Right forelimb (tissue), 1 donor: ENCODE results near the gene DIP2B.

ENCODE experiments used
- DNase-seq: peaks from one replicate; pipeline ENCODE4 v3.0.0-alpha.2; 2018

DIP2B gene

DNA sequence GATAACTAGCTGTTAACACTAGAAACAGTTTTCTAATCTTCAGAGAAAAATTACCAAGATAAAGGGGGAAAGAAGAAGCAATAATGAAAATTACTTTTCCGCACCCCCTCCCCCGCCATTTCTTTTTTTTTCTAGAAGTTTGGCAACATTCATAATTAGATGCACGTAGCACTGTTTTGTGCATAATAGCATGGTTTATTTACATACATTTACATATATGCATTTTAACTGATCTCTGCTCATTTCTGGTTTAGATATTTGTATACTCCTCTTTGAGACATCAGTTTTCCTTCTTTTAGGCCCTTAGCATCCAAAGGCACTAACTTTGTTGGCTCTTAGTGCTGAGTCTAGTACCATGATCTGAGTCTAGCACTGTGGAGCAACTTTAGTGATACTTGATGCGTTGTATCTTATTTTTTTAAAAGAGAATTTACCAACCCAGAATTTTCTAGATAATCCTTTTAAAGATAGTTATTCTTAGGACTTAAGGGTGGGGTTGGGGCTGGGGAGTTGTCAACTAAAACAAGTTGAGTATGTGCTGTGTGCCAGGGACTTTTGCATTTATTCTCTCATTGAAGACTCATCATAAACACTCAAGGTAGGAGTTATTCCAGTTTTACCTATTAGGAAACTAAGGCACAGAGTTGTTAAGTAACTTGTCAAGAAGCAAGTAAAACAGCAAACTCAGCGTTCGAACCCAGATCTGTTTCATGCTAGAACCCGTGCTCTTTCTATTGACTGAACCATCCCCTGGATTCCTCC is 110.5 kb downstream of the DIP2B start:
- DNase-seq: no peak

DNA sequence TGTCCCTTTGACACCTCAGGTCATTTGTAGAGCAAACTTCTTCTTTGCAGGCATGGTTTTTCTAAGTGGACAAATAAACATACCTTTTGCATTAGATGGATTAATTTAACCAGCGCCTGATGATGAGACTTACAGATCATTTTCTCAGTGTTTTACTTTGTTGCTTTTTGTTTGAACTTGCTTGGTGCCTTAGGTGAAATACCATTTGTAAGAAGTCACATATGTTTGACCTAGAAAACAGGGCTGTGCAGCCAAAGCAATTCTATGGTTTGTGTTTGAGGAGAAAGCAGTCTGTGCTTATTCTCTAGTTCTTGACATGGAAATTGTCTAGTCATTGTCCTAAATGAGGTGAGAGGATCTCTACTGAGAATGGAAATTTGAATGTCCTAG is 111.1 kb downstream of the DIP2B start:
- no peak for DNase-seq

DNA sequence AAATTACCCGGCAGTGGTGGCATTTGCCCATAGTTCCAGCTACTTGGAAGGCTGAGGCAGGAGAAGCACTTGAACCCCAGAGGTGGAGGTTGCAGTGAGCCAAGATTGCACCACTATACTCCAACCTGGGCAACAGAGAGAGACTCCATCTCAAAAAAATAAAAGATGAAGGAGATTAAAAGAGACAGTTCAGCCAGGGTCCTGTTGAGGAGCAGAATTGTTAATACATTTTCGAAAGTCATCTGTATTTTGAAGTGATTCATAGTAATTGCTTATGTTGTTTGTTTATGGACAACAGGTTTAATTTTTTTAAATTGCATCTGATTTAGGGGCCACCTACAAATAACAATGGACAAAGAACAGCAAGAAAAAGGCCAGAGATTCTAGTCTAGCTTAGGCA is 112.9 kb downstream of the DIP2B start:
- DNase-seq: no peak

DNA sequence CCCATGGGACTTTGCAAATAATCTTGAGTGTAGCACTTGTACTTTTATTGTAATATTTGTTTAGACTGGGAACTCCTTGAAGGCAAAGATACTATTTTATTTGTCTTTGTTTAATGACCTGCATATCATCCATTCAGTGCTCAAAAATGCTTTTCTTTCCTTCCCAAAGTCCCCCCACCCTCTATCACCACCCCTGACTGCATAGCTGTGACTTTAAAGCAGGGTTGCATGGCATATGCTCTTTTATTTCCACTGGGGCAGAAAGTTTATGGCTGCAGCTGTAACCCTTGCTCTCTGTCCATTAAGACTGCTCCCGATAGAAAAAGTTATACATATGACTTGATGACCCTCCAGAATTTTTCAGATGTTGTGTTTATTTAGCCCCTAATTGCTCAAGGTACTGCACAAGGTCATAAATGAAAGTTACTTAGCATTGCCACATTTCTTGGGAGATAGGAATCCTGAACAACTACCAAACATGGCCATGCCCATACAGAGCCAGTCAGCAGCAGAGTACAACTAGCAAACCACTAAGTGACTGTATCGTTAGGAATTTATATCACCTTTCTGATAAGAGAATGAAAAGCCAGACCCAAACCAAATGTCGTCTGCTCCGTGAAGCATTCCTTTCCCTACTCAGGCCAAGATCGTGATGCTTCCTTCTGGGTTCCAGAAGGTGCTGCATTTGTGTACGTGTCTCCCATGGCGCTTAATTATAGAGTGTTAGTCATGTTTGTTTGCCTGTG is 114.3 kb downstream of the DIP2B start:
- no peak for DNase-seq

DNA sequence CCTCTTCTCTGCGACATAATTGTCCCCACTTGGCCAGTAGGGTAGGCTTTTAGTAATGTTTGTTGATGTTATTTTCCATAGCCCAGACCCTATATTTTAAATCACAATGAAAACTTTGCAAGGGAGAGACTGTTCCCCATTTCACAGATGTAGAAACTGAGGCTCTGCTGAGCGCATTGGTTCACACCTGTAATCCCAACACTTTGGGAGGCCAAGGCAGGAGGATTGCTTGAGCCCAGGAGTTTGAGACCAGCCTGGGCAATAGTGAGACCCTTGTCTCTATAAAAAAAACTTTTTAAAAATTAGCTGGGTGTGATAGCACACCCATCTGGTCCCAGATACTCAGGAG is 114.8 kb downstream of the DIP2B start:
- DNase-seq: no peak

DNA sequence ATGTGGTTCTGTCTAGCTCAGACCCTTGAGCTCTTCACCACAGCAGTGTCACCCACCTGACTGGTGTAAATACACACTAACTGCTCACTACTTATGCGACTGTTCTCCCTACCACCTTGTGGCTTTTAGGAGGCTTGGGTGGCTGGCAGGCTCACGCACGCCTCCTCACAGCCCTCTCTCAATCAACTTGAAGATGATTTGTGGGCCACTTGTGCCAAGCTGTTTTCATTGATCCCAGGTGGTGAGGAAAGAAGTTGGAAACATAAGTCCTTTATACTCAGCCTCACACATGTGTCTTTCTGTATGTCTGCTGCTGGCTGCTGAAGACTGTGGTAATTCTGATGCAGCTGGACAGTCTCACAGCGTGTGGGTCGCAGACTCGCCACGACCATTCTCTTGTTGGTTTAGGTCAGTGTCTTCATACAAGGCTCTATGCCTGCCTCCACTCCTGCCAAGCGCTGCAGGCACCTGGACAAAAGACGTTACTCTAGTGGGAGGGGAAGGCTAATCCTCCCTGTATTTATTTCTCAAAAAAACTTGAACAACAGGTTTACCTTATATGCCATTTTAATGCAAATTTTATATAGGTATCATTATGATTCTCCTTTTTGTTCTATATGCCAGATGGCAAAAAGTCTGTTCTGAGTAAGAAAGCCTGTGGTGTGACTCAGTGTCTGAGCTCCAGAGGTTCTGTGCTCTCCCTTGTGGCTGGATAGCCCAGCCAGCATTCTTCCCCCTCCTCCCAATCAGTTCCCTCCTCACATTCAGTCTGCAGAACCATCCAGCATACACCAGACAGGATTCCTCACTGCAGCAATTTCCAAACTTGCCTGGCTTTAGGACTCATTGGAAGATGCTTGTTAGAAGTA is 115.6 kb downstream of the DIP2B start:
- no peak for DNase-seq

DNA sequence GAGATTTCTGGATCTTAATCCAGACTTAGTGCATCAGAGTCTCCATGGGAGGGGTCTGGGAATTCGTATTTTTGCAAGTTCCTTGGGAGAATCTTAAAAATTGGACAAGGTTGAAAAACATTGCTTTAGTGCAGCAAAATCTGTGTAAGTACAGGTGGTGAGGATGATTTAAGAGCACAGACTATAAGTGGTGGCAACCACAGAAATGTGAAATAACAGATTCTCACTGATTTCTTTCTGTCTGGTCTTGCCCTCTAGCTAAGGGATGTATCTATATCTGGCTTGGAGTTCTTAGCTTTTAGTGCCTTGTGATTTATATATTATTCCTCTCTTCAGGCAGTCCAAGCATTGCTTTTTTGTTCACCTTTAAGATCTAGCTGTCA is 116.2 kb downstream of the DIP2B start:
- no peak for DNase-seq

DNA sequence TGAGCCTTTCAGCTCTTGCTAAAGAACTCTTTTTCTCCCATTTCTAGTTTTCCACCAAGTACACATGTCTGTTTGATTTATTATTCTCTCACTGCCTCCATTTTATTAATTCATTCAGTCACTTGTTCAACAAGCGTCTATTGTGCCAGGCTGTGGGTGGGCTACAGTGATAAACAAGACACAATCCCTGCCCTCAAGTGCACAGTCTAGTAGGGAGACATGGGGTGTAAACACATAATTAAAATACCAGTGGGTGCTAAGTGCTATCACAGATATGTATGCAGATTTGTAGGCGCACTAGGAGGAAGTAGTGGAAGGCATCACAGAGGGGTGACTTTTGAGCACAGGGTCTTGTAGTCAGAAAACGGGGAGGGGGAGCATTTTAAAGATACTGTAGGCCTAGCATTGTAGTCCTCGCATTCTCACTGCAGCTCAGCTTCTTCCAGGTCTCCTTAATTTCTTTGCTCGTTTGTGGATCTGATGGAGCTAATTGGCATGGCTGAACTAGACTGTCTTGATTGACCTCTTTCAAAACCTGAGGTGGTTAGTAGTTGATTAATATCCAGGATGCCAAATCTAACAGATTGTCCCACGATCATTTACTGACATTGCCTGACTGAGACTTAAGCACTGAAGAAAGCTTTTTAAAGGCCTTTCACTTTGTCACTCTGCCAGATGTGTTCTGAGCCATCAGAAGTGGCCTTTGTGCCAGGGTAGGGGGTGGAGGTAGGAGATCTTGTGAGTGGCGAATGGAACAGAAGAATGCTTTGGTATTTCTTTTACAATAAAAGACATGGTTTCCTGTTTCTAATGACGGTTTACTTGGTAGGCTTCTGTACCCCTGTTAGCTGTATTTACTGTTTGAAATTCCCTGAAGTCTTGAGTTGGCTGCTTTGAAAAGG is 116.9 kb downstream of the DIP2B start:
- DNase-seq: no peak

DNA sequence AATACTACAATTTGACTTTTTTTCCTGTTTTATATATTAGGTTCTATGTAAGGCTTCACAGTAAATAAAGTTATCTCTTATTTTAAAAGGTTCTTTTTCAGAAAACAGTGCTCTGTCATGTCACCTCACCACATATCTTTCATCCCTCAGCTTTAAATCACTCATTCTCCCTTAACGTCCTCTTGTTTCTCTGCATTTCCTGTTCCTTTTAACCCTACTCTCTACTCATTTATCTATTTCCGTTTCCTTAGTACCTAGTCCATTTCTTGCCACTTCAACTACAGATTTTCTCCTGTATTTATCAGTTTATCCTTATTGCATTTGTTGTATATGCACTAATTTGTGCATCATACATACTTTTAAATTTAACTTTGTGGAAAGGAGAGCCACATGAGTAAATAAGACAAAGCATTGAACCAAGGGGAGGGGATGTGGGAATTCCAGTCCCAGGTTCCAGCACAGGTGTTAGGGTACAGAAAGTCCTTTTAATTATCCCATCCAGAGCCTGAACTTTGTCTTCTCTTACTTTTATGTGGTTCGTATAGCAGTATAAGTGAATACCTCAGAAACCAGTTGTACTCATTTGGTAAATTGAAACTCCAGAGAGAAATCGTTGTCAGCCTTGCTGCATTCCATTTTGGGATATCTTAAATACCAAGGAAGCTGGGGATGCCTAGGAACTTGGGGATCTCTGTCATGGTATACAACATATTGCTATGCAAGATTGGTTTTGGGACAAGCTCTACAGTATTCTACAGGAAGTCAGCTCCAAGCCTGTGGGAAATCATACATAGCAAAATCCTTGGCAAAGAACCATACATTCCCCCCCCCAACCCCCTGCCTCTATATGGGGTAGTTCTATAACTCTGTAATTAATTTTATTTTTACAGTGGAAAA is 120.5 kb downstream of the DIP2B start:
- no peak for DNase-seq

DNA sequence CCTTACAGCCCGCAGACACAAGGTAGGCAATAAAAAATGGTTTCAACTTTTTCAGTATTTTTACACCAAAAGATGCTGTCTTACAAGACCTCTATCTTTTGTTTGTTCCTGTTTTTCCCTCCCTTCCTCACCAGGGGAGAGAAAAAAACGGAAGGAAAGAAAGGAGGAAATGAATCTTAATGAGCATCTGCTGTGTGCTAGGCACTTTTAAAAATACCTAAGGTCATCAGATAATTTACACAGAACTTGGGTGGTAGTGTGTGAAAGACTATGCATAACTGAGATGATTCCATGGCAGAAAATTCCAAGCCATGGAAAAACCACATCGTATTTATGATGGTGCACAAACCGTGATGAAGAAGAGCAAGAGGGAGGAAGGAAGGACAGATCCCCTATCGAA is 121.2 kb downstream of the DIP2B start:
- DNase-seq: no peak

DNA sequence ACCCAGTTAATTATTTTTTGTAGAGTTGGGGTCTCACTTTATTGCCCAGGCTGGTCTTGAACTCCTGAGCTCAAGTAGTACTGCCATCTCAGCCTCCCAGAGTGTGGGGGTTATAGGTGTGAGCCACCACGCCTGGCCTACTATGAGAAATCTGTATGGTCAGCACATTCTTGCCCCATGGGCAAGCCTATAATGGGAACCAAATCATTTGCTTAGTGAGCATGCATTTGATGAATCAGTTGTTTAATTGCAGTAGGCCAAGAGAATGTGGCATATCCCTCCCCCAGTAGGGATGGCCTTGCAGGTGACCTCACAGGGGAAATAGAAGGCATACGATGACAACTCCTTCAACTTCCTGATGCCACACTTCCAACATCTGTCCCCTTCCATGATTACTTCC is 122.7 kb downstream of the DIP2B start:
- DNase-seq: no peak

DNA sequence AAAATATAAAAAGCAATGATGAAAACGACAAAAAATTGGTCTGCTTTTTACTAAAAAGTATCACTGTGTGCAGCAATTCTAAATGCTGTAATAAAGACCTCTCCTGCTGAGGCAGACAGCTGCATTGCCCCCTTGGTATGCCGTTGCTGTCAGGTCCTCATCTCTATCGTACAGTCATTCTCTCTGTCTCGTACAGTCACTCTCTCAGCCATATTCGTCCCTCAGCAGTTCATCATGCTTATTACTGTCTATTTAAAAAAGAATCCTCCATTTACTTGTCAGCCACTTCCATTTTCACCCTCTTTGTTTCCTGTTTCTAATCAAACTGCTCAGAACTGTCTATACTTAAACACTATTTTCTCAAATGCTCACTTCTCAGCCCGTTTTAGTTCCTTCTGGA is 123.6 kb downstream of the DIP2B start:
- DNase-seq: no peak

DNA sequence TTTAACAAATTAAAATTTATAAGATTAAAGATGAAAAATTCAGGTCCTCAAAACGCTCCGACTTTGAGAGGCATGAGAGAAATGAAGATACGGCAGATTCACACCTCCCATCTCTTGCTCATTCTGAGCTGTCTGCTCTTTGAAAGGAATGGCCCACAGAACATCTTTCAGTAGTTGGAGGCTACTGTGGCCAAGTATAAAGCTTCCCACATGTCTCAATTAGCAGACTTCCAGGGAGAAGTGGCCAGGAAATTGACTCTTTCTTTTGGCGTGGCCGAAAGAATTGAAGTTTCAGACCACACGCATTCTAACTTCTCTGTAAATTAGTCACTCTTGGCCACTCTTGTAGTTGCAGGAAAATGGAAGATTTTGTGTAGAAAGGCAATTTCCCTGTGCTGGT is 129.2 kb downstream of the DIP2B start:
- DNase-seq: no peak

DNA sequence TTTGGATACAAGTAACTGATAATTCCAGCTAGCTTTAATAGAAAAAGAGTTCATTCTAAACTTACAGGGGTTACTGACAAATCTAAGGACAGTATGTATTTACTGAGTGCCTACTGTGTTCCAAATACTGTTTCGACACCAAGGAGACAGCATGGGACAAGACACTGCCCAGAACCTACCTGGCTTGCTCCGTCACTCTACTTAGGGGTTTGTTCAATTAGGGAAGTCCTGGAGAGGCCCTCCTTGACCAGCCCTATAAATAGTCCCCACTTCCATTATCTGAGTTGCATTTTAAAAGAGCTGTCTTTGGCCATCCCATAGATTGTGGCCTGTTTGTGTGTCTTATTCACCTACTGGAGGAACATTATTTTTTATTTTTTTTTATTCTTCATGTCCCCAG is 129.6 kb downstream of the DIP2B start:
- DNase-seq: no peak

DNA sequence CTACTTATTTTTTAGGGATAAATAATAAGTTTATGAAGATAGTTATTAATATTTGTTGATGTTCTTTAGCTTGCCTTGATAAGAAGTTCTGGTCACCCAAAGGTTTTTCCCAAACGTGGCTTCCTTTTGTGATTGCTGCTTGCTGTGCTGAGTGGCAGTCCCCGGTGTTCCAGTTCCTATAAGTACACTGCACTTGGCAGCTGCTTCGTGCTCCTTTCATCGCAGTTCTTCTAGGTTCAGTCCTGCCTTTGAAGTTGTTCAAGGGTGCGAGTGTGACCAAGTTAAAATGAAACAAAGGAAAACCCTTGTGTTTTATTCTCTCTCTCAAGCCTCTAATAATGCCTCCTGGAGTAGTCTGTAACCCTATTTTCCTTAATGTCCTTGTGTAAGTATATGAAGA is 130.6 kb downstream of the DIP2B start:
- no peak for DNase-seq

DNA sequence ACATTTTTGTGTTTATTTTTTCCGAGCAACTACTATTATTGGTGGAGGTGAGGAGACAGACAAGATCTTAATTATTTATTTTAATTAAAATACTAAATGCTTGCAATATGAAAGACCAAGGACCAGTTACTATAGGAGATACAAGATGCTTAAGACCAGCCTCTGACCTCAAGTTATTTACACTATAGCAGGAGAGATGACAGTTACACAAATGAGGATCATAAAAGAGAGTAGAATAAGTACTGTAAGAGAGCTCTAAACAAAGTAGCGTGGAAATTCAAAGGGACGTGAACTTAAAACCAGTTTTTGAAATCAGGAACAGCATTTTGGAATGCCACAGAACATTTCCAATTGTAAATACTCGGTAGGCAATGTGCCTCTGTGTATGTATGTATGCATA is 131.1 kb downstream of the DIP2B start:
- no peak for DNase-seq

DNA sequence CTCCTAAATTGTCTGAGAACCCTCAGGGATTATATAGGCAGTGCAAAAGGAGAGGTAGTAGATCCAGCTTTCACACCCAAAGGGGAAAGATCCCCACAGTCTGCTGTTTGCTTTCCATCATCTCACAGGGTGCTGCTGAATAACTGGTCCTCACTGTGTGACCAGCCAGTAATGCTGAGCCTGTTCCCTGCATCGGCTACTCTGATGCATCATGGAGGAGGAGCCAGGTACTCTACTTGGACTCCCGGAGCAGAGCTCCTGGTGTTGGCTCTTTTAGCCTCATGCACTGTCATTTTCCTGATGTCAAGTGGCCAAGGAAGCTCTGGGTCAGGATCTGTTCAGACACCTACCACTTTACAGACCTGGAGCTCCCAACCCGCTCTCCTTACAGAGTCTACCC is 131.7 kb downstream of the DIP2B start:
- no peak for DNase-seq

DNA sequence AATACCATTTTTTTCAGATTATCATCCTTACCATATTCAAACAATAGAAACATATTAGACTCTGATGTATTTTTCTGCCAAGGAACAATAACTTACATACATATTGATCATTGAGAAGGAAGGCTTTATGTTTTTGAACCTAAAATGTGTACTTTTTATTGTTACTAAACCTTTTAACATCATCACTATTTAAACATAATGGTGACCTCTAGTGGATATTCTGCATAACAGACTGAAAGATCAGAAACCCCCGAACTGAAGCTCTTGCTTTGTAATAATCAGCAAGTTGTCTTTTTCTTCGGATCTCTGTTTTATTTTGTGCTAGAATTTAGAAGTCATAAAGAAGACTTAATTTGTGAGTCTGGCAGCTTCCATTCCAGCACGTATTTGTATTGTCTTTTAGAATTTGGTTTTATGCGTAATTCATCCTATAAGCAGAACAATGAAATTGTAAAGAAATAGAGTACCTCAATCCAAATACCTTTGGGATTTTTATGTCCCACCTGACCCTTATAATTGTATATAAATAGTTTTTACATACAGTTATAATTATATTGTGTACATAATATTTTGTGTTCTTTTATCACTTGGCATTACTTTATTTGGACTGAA is 133.2 kb downstream of the DIP2B start:
- no peak for DNase-seq

DNA sequence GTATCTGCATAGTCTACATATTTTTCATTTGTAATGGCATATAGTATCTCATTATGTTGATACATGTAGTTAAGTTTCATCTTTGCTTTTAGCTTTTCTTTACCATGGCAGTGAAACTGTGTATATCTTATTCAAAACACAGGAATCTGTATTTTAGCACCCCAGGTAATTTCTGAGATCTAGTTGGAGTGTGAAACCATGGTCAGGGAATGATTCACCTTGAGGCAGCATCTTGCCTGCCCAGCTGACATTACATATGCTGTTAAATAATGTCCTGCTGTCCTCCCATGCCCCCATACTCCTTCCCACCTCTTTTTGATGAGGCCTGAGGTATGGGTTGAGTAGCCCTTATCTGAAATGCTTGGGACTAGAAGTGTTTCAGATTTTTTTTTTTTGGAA is 133.7 kb downstream of the DIP2B start:
- no peak for DNase-seq

DNA sequence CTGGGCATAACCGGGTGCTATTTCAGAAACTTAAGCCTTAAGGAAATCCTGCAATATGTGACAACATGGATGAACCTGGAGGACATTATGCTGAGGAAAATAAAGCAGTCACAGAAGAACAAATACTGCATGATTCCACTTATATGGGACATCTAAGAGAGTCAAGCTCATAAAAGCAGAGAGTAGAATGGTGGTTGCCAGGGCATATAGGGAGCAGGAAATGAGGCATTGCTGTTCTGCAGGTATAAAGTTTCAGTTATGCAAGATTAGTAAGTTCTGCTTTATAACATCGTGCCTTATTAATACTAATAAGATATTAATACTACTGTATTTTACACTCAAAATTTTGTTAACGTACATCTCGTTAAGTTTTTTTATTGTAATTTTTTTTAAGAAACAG is 134.9 kb downstream of the DIP2B start:
- DNase-seq: no peak

DNA sequence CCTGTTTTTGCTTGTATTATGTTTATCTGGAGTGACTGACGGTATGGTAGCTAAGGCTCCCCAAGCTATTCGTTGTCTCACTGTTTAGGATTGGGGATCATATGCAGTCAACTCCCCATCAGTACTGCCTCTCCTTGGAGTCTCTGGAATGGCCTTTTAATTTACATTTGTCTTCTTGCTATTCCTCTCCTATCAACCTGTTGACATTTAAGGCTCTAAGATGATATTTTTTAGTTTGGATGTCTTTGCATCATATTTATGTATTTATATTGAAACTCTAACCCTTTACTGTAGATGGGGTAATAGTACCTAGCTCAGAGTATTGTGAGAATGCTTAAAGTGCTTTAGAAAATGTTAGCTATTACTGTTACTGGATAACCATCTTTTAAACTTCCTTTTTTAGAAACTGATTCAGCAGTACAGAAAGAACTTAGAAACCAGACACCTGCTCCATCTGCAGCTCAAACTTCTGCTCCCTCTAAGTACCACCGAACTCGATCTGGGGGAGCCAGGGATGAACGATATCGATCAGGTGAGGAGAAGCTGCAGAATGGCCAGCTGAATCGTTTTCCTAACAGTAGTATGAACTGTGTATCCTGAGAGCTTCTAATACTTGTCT is 135.6 kb downstream of the DIP2B start:
- DNase-seq: no peak
